ENCODE results near the gene RNF152.
"Not testable (repeated sequence)": the region's sequence is repeated elsewhere in the genome, so short reads cannot be mapped to it uniquely, and the experiment has no call there.

Gene RNF152

GRCh38 chr18:61815885-61816470 is 76.8 kb downstream of the RNF152 start:
- DNase-seq: no peak

GRCh38 chr18:61808286-61808685 is 84.5 kb downstream of the RNF152 start:
- DNase-seq: no peak

- DNase-seq: no peak
Measured at GRCh38 chr18:61803393-61803792, 89.4 kb downstream of the RNF152 start.

DNA sequence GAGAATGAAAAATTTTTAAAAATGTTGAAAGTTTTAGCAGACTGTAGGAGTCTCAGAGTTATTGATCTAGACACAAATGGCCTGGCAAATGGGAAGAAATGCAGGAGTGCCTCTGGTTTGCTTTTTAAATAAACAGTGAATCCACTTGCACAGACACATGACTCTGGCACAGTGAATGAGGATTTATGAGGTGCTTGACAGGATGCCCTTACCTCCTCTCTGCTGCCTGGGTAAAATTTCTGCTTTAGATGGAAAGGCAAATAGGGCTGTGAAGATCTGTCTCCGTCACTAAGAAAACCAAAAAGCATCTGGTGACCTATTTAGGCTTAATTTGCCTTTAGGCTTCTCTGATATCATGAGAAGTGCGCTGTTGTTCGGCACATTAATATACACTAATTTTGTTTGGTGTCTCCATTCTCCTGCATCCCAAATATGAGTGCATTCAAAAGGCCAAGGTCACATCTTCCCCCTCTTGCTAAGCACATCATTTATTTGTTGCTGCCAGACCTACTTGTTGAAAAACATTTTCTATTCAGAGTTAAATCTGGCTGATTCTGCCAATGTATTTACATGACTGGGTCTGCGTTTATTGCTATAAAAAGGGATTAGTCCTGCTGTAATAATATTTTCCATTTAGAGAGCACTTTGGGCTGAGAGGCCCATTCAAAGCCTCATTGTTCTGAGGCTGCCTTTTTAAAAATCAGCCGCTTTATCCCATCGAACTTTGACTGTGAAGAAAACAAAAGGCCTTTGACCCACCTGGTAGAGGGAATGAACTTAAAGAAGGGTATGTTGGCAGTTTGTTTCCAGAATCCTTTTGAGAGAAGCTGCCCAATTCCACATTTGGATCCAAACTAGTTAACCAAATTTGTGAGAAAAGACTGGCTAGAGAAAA is 94.9 kb downstream of the RNF152 start:
- DNase-seq: no peak

DNA sequence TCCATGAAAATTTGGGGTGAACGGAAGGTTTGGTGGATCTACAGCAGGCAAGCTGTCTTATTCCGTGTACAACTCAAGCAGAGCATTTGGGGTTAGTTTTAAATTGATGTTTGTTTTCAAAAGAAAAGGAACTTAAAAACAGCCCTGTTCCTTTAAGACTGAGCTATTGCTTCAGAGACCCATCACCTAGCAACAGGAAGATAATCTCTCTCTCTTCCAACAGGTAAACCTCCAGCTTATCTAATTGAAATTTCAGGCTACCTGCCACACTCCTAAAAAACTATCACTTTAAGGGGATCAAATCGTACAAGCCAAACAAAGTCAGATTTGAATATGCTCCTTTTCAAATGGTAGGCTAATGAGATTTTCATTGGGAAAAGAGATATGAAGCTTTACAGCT is 101.8 kb downstream of the RNF152 start:
- DNase-seq: no peak

GRCh38 chr18:61787011-61787670 is 105.7 kb downstream of the RNF152 start:
- DNase-seq: not testable (repeated sequence)

DNA sequence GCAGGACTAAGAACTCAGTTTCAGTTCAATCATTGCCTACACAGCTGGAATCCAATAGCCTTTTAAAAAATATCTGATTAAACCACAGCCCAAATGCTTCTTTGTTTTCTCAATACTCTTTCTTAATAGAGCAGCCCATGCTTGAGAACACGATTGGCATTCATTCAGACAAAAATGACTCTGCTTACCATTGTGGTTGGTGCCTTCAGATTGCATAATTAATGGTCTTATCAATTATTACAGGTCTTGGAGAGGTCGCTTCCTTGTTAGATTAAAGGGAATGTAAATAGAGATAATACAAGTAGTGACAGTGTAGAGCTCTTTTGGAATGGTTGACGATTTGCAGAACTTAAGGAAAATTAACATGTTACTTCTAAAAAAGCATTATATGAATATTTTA is 107.2 kb downstream of the RNF152 start:
- DNase-seq: no peak

GRCh38 chr18:61784834-61785233 is 108.0 kb downstream of the RNF152 start:
- DNase-seq: no peak

DNA sequence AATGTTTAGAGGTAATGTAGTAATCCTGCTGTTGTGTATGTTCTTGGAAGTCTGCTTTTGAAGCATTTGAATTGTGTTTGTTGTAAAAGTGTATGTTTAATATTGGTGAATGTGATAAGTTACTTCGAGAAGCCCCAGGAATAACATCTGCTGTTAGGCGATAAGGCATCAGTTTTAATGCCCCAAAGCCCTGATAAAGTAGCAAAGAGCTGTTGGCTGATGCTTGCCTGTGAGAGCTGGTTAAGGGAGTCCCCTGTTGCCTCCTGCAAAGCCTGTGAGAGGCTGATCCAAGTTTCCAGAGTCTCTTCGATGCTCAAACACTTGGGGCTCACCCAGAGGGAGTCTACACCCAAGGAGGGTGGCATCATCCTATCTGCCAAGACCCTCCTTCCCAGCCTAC is 110.3 kb downstream of the RNF152 start:
- no peak for DNase-seq

- not testable (repeated sequence) for DNase-seq
Measured at GRCh38 chr18:61776201-61776600, 116.6 kb downstream of the RNF152 start.

- no peak for DNase-seq
Measured at GRCh38 chr18:61774846-61775245, 118.0 kb downstream of the RNF152 start.

DNA sequence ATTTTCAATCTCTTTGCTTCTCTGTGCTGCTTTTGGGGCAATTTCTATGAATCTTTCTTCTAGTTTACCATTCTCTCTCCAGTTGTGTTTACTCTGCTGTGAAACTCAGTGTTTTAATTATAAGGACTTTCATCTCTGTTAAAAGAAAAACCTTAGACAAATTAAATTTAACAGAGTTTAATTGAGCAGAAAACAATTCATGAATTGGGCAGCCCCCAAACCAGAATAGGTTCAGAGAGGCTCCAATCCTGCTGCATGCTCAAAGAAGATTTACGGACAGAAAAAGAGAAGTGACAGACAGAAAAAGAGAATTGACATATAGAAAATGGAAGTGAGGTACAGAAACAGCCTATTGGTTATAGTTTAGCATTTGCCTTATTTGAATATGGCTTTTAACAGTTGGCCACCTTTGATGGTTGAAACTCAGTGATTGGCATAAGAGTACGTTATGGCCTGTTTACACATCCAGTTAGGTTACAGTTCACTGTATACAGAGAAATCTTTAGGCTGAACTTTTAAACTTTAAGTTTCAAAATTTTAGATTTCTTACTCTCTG is 120.4 kb downstream of the RNF152 start:
- no peak for DNase-seq

- DNase-seq: no peak
Measured at GRCh38 chr18:61771861-61772260, 120.9 kb downstream of the RNF152 start.

- DNase-seq: no peak
Measured at GRCh38 chr18:61770279-61770678, 122.5 kb downstream of the RNF152 start.

DNA sequence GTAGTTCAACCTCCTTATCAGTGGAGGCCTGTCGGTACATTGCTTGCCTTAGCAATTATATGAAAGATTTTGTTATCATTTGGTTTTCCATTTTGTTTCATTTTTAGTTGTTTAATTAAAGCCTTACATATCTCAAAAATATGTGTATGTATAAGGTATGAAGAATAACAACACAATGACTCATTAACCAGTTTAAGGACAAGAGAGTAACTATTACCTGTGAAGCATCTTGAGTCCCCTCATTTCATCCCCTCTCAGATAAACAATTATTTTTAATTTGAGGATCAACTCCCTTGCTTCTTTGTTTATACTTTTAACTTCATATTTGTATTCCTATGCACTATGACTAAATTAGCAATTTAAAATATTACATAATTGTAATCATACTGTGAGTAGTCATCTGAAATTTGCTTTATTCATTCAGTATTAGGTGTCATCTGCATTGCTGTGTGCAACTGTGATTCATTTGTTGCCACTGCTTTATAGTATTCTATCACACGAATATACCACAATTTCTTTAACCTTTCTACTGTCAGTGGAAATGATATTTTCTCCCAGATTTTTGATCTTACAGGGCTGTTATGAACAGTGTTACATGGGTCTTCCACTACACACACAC is 126.4 kb downstream of the RNF152 start:
- no peak for DNase-seq

- DNase-seq: no peak
Measured at GRCh38 chr18:61765097-61765496, 127.7 kb downstream of the RNF152 start.

GRCh38 chr18:61764381-61764780 is 128.4 kb downstream of the RNF152 start:
- no peak for DNase-seq

DNA sequence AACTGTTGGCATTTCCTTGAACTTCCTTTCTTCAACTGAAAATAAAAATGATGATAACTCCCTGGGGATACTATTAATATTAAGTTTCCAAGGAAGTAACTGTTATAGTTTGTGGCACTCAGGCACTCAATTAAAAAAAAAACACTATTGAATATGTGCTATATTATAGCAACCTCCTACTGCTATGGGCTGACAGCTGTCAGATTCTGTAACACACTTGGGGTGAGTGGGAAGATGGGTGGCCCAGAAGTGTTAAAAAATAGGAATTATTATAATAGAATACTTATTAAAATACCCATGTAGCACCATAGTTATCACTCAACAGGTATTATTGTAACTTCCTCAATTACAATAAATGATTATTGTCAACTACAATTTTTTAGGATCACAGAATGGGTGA is 130.9 kb downstream of the RNF152 start:
- DNase-seq: no peak
